Measurements from ENCODE around the gene CYB5R2.

CYB5R2 gene

GRCh38 chr11:7677796-7678201 is 4.5 kb upstream of the CYB5R2 start:
- DNase-seq (ENCODE audit: extremely low read depth, low read depth): no peak

GRCh38 chr11:7677071-7677470 is 3.8 kb upstream of the CYB5R2 start:
- TF ChIP-seq CTCF (IDR thresholded peaks at IDR 0.05; ENCODE audit: low read depth, low read length): no peak

More at GRCh38 chr11:7677796-7678201, 4.5 kb upstream of the CYB5R2 start:
- TF ChIP-seq CTCF (IDR thresholded peaks at IDR 0.05; ENCODE audit: low read depth, low read length): no peak

GRCh38 chr11:7675631-7676030 is 2.3 kb upstream of the CYB5R2 start:
- no peak for DNase-seq (ENCODE audit: extremely low read depth, low read depth)
- TF ChIP-seq CTCF (IDR thresholded peaks at IDR 0.05; ENCODE audit: low read depth, low read length): no peak

More at GRCh38 chr11:7677071-7677470, 3.8 kb upstream of the CYB5R2 start:
- DNase-seq (ENCODE audit: extremely low read depth, low read depth): no peak

GRCh38 chr11:7673724-7674434 is 579 bp upstream of the CYB5R2 start:
- no peak for TF ChIP-seq CTCF (IDR thresholded peaks at IDR 0.05; ENCODE audit: low read depth, low read length)

GRCh38 chr11:7672276-7672959 is 882 bp downstream of the CYB5R2 start:
- no peak for TF ChIP-seq CTCF (IDR thresholded peaks at IDR 0.05; ENCODE audit: low read depth, low read length)

More at GRCh38 chr11:7673724-7674434, 579 bp upstream of the CYB5R2 start:
- no peak for DNase-seq (ENCODE audit: extremely low read depth, low read depth)

GRCh38 chr11:7671347-7672215 is 1.7 kb downstream of the CYB5R2 start:
- DNase-seq (ENCODE audit: extremely low read depth, low read depth): no peak

More at GRCh38 chr11:7672276-7672959, 882 bp downstream of the CYB5R2 start:
- DNase-seq (ENCODE audit: extremely low read depth, low read depth): no peak

More at GRCh38 chr11:7671347-7672215, 1.7 kb downstream of the CYB5R2 start:
- no peak for TF ChIP-seq CTCF (IDR thresholded peaks at IDR 0.05; ENCODE audit: low read depth, low read length)
